Endothelial cell of umbilical vein (primary cell): Measurements from ENCODE around the gene SRGAP1.

Source experiments
- EZH2 ChIP-seq: IDR thresholded peaks from 2 replicates; pipeline ENCODE4 v1.6.1; 2012; ENCODE audit warnings: borderline replicate concordance, low read depth, mild to moderate bottlenecking, moderate library complexity, low read length, inconsistent platforms; ENCODE audit not compliant: severe bottlenecking
- FOS ChIP-seq: IDR thresholded peaks from 2 replicates; pipeline ENCODE4 v1.6.1; 2011; ENCODE audit warnings: mild to moderate bottlenecking, low read length, moderate library complexity, borderline replicate concordance; ENCODE audit not compliant: insufficient read depth
- GATA2 ChIP-seq: IDR thresholded peaks from 2 replicates; pipeline ENCODE4 v1.7.0; 2011; ENCODE audit warnings: low read depth, mild to moderate bottlenecking, moderate library complexity, mixed read lengths, low read length; ENCODE audit not compliant: insufficient read length, insufficient read depth
- JUN ChIP-seq: IDR thresholded peaks from 2 replicates; pipeline ENCODE4 v1.6.1; 2011; ENCODE audit warnings: borderline replicate concordance, low read depth; ENCODE audit not compliant: insufficient read length, insufficient read depth
- MYC ChIP-seq: IDR thresholded peaks from one replicate; pipeline ENCODE4 v1.6.1; 2011; ENCODE audit warnings: mild to moderate bottlenecking, low read depth, low read length
- POLR2A ChIP-seq: IDR thresholded peaks from 2 replicates; pipeline ENCODE4 v1.6.1; 2012; ENCODE audit warnings: low read depth, mild to moderate bottlenecking, control low read depth, low read length
- POLR2AphosphoS5 ChIP-seq: IDR thresholded peaks from 2 replicates; pipeline ENCODE4 v1.6.1; 2012; ENCODE audit warnings: low read depth, mild to moderate bottlenecking, control low read depth, low read length, moderate library complexity; ENCODE audit not compliant: insufficient read depth
- TF ChIP-seq, protein P1 (sequence below), 2 donors: IDR thresholded peaks; 1 replicate in 1 of 2; 2 replicates in 1 of 2; pipeline ENCODE4 v1.5.1; 2011; ENCODE audit warnings: low read length in 2 of 2, mild to moderate bottlenecking in 2 of 2, moderate library complexity in 2 of 2, control low read depth in 1 of 2, inconsistent platforms in 1 of 2, low read depth in 1 of 2; ENCODE audit not compliant: insufficient read depth in 1 of 2; ENCODE audit errors: extremely low read depth in 1 of 2
- TF ChIP-seq, protein P2 (sequence below): IDR thresholded peaks from 2 replicates; pipeline ENCODE4 v1.6.1; 2011; ENCODE audit not compliant: insufficient read depth, insufficient read length

DNA sequence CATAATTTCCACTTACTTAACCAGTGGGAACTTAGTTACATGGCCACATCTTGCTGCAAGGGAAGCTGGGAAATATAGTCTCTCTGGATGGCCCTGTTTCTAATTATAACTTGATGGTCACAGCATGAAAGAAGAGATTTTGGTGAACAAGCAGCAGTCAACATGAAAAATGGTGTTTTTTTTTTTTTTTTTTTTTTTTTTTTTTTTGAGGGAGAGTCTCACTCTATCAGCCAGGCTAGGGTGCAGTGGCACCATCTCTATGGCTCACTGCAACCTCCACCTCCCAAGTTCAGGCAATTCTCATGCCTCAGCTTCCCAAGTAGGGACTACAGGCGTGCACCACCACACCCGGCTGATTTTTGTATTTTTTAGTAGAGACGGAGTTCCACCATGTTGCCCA is 10.8 kb downstream of the SRGAP1 start:
- TF ChIP-seq, protein P1, sequence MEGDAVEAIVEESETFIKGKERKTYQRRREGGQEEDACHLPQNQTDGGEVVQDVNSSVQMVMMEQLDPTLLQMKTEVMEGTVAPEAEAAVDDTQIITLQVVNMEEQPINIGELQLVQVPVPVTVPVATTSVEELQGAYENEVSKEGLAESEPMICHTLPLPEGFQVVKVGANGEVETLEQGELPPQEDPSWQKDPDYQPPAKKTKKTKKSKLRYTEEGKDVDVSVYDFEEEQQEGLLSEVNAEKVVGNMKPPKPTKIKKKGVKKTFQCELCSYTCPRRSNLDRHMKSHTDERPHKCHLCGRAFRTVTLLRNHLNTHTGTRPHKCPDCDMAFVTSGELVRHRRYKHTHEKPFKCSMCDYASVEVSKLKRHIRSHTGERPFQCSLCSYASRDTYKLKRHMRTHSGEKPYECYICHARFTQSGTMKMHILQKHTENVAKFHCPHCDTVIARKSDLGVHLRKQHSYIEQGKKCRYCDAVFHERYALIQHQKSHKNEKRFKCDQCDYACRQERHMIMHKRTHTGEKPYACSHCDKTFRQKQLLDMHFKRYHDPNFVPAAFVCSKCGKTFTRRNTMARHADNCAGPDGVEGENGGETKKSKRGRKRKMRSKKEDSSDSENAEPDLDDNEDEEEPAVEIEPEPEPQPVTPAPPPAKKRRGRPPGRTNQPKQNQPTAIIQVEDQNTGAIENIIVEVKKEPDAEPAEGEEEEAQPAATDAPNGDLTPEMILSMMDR (IDR thresholded peaks at IDR 0.05; ENCODE audit: extremely low read depth in 1 of 2, insufficient read depth in 1 of 2, low read depth in 1 of 2, low read length in 2 of 2): no peak
- no peak for TF ChIP-seq POLR2A
- no peak for TF ChIP-seq EZH2
- TF ChIP-seq POLR2AphosphoS5: no peak
- TF ChIP-seq, protein P2, sequence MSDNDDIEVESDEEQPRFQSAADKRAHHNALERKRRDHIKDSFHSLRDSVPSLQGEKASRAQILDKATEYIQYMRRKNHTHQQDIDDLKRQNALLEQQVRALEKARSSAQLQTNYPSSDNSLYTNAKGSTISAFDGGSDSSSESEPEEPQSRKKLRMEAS: no peak
- no peak for TF ChIP-seq FOS
- TF ChIP-seq JUN: no peak
- TF ChIP-seq MYC: no peak
- no peak for TF ChIP-seq GATA2
